H1 (cell line): ENCODE data around the gene EYA4. TPM values are rescaled to one million over a fixed set of nuclear protein-coding genes. Genes with fewer than 3 reads are reported as not detected.

Experiments
- CTCF ChIA-PET: fragments of 300-600 bp; sonication (Branson Sonifier 250); formaldehyde crosslinking; loops from one replicate; lab custom pipeline; 2021; ENCODE audit not compliant: partially characterized antibody; lab: Charles Lee
- POLR2A ChIA-PET: fragments of 300-600 bp; sonication (Branson Sonifier 250); formaldehyde crosslinking; loops from one replicate; lab custom pipeline; 2021; ENCODE audit warnings: inconsistent platforms; ENCODE audit not compliant: partially characterized antibody; lab: Charles Lee
- DNase-seq, 2 experiments: peaks; one replicate each; pipeline versions ENCODE4 v3.0.0 to v3.0.0-alpha.2; 2010 to 2022; ENCODE audit warnings: low spot score in 2 of 2, low read depth in 1 of 2, mixed read lengths in 1 of 2
- FAIRE-seq: peaks from 2 replicates; lab custom pipeline; 2011; peaks lifted over from hg19 to GRCh38; lab: Jason Lieb, UNC
- H2AFZ ChIP-seq: 2 replicates; pipeline ENCODE4 v1.8.1; 2012; ENCODE audit warnings: low read length, inconsistent platforms
- H2AK5ac ChIP-seq: 2 replicates; pipeline ENCODE4 v1.6.1; 2013; ENCODE audit warnings: low read depth, low read length
- H2BK120ac ChIP-seq: replicated peaks from 2 replicates; pipeline ENCODE3; 2013; ENCODE audit warnings: low read depth, low read length, inconsistent platforms
- H2BK12ac ChIP-seq: 2 replicates; pipeline ENCODE4 v1.6.1; 2013; ENCODE audit warnings: low read depth, low read length
- H2BK15ac ChIP-seq: 2 replicates; pipeline ENCODE4 v1.6.1; 2013; ENCODE audit warnings: low read length
- H2BK20ac ChIP-seq: 2 replicates; pipeline ENCODE4 v1.6.1; 2013; ENCODE audit warnings: low read length
- H2BK5ac ChIP-seq: 2 replicates; pipeline ENCODE4 v1.6.1; 2013; ENCODE audit warnings: low read depth, low read length
- H3K14ac ChIP-seq: 2 replicates; pipeline ENCODE4 v1.6.1; 2013; ENCODE audit warnings: inconsistent platforms; ENCODE audit not compliant: insufficient read length
- H3K18ac ChIP-seq: 2 replicates; pipeline ENCODE4 v1.6.1; 2013; ENCODE audit warnings: low read length; ENCODE audit errors: extremely low read depth
- H3K23ac ChIP-seq: 2 replicates; pipeline ENCODE4 v1.6.1; 2013; ENCODE audit warnings: inconsistent platforms; ENCODE audit not compliant: insufficient read length
- H3K23me2 ChIP-seq: 2 replicates; pipeline ENCODE4 v1.6.1; 2013; ENCODE audit warnings: low read depth, low read length
- H3K27ac ChIP-seq: 2 replicates; pipeline ENCODE4 v1.6.1; 2011; ENCODE audit warnings: low read depth, low read length, inconsistent platforms
- H3K27me3 ChIP-seq, 4 experiments: replicated peaks in 1 of 4; 1 replicate in 1 of 4; 2 replicates in 3 of 4; pipeline versions ENCODE4 v1.6.1 to v1.8.1; 2011 to 2013; ENCODE audit warnings: low read length in 3 of 4, mild to moderate bottlenecking in 3 of 4, inconsistent platforms in 2 of 4, mixed read lengths in 2 of 4, moderate library complexity in 1 of 4; ENCODE audit not compliant: control insufficient read depth in 3 of 4, insufficient read depth in 3 of 4; ENCODE audit errors: extremely low read depth in 1 of 4
- H3K36me3 ChIP-seq, 4 experiments: 2 replicates each; pipeline versions ENCODE4 v1.6.1 to v1.8.1; 2011 to 2013; ENCODE audit warnings: mild to moderate bottlenecking in 4 of 4, low read length in 3 of 4, moderate library complexity in 2 of 4, control low read depth in 1 of 4, inconsistent platforms in 1 of 4; ENCODE audit not compliant: insufficient read depth in 4 of 4, control insufficient read depth in 2 of 4
- H3K4ac ChIP-seq: replicated peaks from 2 replicates; pipeline ENCODE3; 2013; ENCODE audit warnings: low read length, low read depth, mixed read lengths, inconsistent platforms; ENCODE audit not compliant: insufficient read length
- H3K4me1 ChIP-seq, 4 experiments: replicated peaks in 1 of 4; 1 replicate in 1 of 4; 2 replicates in 3 of 4; pipeline versions ENCODE4 v1.6.1 to v1.8.1; 2011 to 2013; ENCODE audit warnings: low read length in 3 of 4, inconsistent platforms in 2 of 4, mixed read lengths in 1 of 4; ENCODE audit not compliant: insufficient read depth in 4 of 4, control insufficient read depth in 3 of 4
- H3K4me2 ChIP-seq, 2 experiments: 2 replicates each; pipeline versions ENCODE4 v1.6.1 to v1.8.1; 2011 to 2013; ENCODE audit warnings: low read depth in 2 of 2, low read length in 2 of 2, control low read depth in 1 of 2, inconsistent platforms in 1 of 2, mild to moderate bottlenecking in 1 of 2; ENCODE audit not compliant: insufficient read depth in 1 of 2
- H3K4me3 ChIP-seq, 4 experiments: fragments of 200-600, 300-600 bp in 1 of 4; sonication (generic), shearing (Covaris generic), sonication (Bioruptor Twin) in 1 of 4; 2 replicates each; pipeline versions ENCODE4 v1.5.1 to v1.8.1; 2011 to 2016; ENCODE audit warnings: low read length in 4 of 4, low read depth in 3 of 4, control low read depth in 2 of 4, inconsistent platforms in 2 of 4, mild to moderate bottlenecking in 2 of 4, mixed read lengths in 1 of 4, moderate library complexity in 1 of 4; ENCODE audit not compliant: insufficient read depth in 2 of 4; ENCODE audit errors: extremely low read depth in 1 of 4
- H3K56ac ChIP-seq: replicated peaks from 2 replicates; pipeline ENCODE3; 2013; ENCODE audit warnings: low read depth, mild to moderate bottlenecking, mixed read lengths, low read length, inconsistent platforms; ENCODE audit not compliant: insufficient read length
- H3K79me1 ChIP-seq: 2 replicates; pipeline ENCODE4 v1.6.1; 2013; ENCODE audit warnings: low read depth, low read length, control low read depth
- H3K79me2 ChIP-seq, 2 experiments: 2 replicates each; pipeline versions ENCODE4 v1.6.1 to v1.8.1; 2012 to 2013; ENCODE audit warnings: low read length in 2 of 2, mild to moderate bottlenecking in 2 of 2, inconsistent platforms in 1 of 2; ENCODE audit not compliant: insufficient read depth in 2 of 2, control insufficient read depth in 1 of 2
- H3K9ac ChIP-seq, 4 experiments: replicated peaks in 1 of 4; 1 replicate in 1 of 4; 2 replicates in 3 of 4; pipeline versions ENCODE4 v1.6.1 to v1.8.1; 2011 to 2013; ENCODE audit warnings: low read depth in 3 of 4, low read length in 3 of 4, control low read depth in 2 of 4, mild to moderate bottlenecking in 2 of 4, moderate library complexity in 2 of 4, inconsistent platforms in 1 of 4; ENCODE audit errors: extremely low read depth in 1 of 4
- H3K9me3 ChIP-seq, 2 experiments: 2 replicates each; pipeline versions ENCODE4 v1.6.1 to v1.8.1; 2012 to 2013; ENCODE audit warnings: mild to moderate bottlenecking in 2 of 2, moderate library complexity in 2 of 2, control low read depth in 1 of 2, inconsistent platforms in 1 of 2, low read depth in 1 of 2, low read length in 1 of 2, mixed read lengths in 1 of 2; ENCODE audit not compliant: insufficient read depth in 2 of 2
- H4K20me1 ChIP-seq, 2 experiments: replicated peaks in 1 of 2; 2 replicates each; pipeline versions ENCODE3 to v1.8.1; 2011 to 2013; ENCODE audit warnings: inconsistent platforms in 2 of 2, low read length in 2 of 2, mild to moderate bottlenecking in 1 of 2; ENCODE audit not compliant: insufficient read depth in 2 of 2, control insufficient read depth in 1 of 2
- H4K5ac ChIP-seq: 2 replicates; pipeline ENCODE4 v1.6.1; 2013; ENCODE audit warnings: low read length, low read depth, mixed read lengths, inconsistent platforms; ENCODE audit not compliant: insufficient read length
- H4K8ac ChIP-seq: 2 replicates; pipeline ENCODE4 v1.8.0; 2013; ENCODE audit warnings: mild to moderate bottlenecking, moderate library complexity, low read length, inconsistent platforms; ENCODE audit not compliant: insufficient read depth; ENCODE audit errors: extremely low read depth
- H4K91ac ChIP-seq: replicated peaks from 2 replicates; pipeline ENCODE3; 2013; ENCODE audit warnings: low read length, mixed read lengths, inconsistent platforms; ENCODE audit not compliant: insufficient read length
- ASH2L ChIP-seq: fragments of 200-600, 300-600 bp; sonication (generic); IDR thresholded peaks from one replicate; pipeline ENCODE4 v1.7.1; 2017; ENCODE audit warnings: low read length
- JUND ChIP-seq: IDR thresholded peaks from 2 replicates; pipeline ENCODE4 v1.6.1; 2011; ENCODE audit warnings: mild to moderate bottlenecking, improper control_type of control experiment, low read length
- SIN3A ChIP-seq, 2 experiments: IDR thresholded peaks in 1 of 2; conservative IDR thresholded peaks in 1 of 2; 2 replicates each; pipeline ENCODE4 v1.6.1; 2011 to 2012; ENCODE audit warnings: low read length in 2 of 2, improper control_type of control experiment in 1 of 2, low read depth in 1 of 2, mild to moderate bottlenecking in 1 of 2
- SP2 ChIP-seq: IDR thresholded peaks from 2 replicates; pipeline ENCODE4 v1.6.1; 2012; ENCODE audit warnings: mild to moderate bottlenecking, low read length, inconsistent platforms
- YY1 ChIP-seq: IDR thresholded peaks from 2 replicates; pipeline ENCODE4 v1.6.1; 2011; ENCODE audit warnings: low read depth, mild to moderate bottlenecking, low read length
- polyA plus RNA-seq, 7 experiments: library from polyadenylated mRNA; depleted of rRNA in 3 of 7; stranded (reverse) in 5 of 7; unstranded in 2 of 7; fragments of >200 nt in 5 of 7; fragments of 200-250 nt in 2 of 7; gene quantifications; 1 replicate in 5 of 7; 2 replicates in 1 of 7; 4 replicates in 1 of 7; pipeline versions ENCODE4 v1.2.1 to v1.2.3, GENCODE V29; 2011 to 2013; ENCODE audit warnings: missing spikeins in 2 of 7, mixed read lengths in 2 of 7
- total RNA-seq: library from RNA; stranded (reverse); fragmentation: NEBNext Ultra II Directional; extraction: Animal tissue kit (Norgen Biotek cat#: 25700); gene quantifications from 2 replicates; pipeline ENCODE4 v1.2.1, GENCODE V29; 2021

EYA4 gene
- total and polyA plus RNA-seq, 2 of the 8 experiments (the other 6 are each of a cell fraction or from before 2014, with no cell fraction given): 0.06 to 0.17 TPM

- Histone ChIP-seq H3K36me3 (no peaks in the 10 kb centered on the region), H3K14ac (no peak overlapping the region), H4K20me1 (no peaks in the 10 kb centered on the region), H3K79me2 (no peaks in the 10 kb centered on the region), H3K56ac (no peak overlapping the region), H3K23ac (no peak overlapping the region), H3K4me3 (no peak overlapping the region), H3K4me1 (no peaks in the 10 kb centered on the region), H3K18ac (no peak overlapping the region), H2BK20ac (no peak overlapping the region), H3K27me3 (no peaks in the 10 kb centered on the region), H2BK5ac (no peak overlapping the region), H4K91ac (no peak overlapping the region), H2AK5ac (no peak overlapping the region), H3K9me3 (no peaks in the 10 kb centered on the region), H2AFZ (no peak overlapping the region), H2BK12ac (no peak overlapping the region), H3K23me2 (no peaks in the 10 kb centered on the region), H3K27ac (no peak overlapping the region), H4K5ac (no peak overlapping the region), H3K79me1 (no peaks in the 10 kb centered on the region), H3K4me2 (no peak overlapping the region), H3K4ac (no peak overlapping the region), H4K8ac (no peak overlapping the region), H2BK15ac (no peak overlapping the region), H3K9ac (no peak overlapping the region), H2BK120ac (no peak overlapping the region)
- FAIRE-seq (no peak), DNase-seq (no peak)
- TF ChIP-seq YY1 (no peak), SP2 (no peak), JUND (no peak), SIN3A (conservative IDR thresholded peaks at IDR 0.05 in 1 of 2, IDR thresholded peaks at IDR 0.05 in 1 of 2; ENCODE audit: low read depth in 1 of 2, low read length in 2 of 2) (no peak), ASH2L (no peak)
- ChIA-PET CTCF (no interaction called here), POLR2A (no interaction called here)
These were observed 205.6 kb downstream of the EYA4 start for GRCh38 chr6:133446789-133447188.
